GM18526 (cell line): ENCODE data around the gene SLC30A7.

ENCODE experiments used
- POLR2A ChIP-seq: IDR thresholded peaks from 3 replicates; pipeline ENCODE4 v1.6.1; 2011; ENCODE audit not compliant: insufficient read length; ENCODE audit errors: extremely low read depth

SLC30A7 gene

DNA sequence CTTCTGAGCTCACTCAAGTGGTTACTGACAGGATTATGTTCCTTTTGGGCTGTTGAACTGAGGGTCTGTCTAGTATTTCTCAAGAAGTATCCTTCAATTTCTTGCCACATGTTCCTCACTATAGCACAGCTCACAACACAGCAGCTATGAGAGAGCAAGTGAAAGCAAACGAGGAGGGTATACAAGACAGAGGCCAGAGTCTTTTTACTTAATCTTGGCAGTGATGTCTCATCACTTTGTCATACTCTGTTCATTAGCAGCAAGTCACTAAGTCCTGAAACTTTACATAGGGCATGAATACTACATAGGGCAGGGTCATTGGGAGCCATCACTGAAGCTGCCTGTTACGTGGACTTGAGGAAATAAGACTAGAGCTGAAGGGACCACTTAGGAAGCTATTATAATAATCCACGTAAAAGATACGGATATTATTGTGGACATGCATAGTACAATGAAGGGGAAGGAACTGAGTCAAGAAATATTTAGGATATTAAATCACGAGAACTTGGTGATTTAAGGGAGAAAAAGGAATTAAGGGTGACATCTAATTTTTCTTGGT is 63.7 kb downstream of the SLC30A7 start:
- no peak for TF ChIP-seq POLR2A

DNA sequence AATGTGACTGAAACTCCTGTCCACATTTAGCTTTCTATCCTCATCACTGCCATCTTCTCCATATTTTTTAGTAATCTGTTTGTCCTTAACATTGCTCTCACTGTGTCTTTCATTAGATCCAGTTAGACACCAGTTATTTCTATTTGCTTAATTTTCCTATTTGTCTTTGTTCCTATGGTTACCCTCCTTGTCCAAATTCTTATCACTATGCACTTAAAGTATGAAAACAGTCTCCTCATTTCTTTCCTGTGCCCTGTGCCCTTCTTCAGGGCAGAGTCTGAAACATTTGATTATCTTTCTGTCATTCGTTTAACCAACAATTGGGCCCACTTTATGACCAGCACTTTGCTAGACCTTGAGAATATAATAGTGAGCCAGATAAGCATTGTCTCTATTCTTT is 64.2 kb downstream of the SLC30A7 start:
- TF ChIP-seq POLR2A, result no peak

DNA sequence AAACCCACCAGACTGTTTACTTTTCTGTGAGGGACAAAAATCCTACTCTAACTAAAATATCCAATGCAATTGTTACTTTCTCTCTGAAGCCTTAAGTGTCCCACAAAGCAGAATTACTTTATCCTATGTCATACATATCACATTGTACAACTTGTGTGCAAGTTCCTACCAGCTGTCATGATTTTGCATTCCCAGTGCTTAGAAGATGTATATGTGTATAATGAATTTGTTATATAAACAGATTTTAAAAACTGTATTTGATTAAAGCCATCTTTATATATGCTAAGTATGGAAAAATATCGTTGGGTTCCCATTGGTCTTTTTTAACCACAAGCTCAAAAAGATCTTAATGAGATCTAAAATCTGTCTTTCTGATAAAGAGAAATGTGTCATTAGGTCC is 72.7 kb downstream of the SLC30A7 start:
- no peak for TF ChIP-seq POLR2A

DNA sequence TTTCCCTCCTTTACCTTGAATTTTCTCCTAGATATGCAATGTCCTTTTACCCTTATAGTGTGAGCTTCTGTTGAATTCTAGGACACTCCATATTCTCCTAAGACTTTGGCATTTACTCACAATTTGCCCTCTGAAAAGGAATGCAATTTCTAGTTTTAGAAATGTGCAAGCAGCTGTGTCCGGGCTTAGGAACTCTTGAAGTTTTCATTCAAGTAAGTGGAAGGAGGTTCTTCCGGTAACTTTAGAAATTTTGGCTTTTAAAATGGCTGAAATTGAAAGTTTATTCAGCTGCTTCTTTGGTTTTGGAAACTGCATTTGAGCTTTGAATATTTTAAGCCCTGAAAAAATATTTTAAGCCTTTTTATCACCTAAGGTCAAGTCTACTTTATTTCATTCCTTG is 73.4 kb downstream of the SLC30A7 start:
- no peak for TF ChIP-seq POLR2A

DNA sequence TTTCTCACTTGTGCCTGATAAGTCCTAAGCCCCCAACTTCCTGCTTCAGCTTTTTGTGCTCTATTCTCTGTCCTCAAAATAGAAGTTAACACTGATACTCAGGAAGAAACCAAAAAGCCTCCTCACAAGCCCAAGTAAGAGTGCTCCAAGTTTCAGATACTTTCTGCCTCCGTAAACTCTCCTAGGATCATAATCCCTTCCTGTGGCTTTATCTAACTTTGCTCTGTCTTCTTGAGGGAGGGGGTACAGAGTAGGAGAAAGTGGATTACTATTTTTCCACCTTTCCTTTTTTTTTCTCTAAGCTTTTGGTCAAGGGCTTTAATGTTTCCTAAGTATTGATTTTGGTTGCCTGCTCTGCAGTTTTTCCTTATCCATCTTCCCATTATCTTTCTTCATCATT is 75.1 kb downstream of the SLC30A7 start:
- no peak for TF ChIP-seq POLR2A

DNA sequence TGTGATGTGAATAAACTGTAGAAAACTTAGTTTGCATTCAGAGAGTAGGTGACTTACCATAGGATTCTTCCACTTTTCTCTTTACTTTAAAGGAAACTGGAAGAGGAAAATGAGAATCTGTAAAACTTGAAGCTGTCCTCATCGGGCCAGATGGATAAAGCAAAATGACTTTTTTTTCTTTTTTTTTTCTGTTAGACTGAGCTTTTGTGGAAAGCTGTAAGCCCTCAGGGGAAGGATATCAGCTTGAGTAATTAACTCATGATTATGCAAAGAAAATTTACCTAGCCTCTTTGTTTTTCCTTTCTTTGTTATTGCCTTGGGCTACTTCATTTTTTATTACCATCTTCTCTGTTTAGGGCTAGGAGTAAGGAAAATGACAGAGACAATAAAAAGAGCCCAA is 76.3 kb downstream of the SLC30A7 start:
- TF ChIP-seq POLR2A, result no peak

DNA sequence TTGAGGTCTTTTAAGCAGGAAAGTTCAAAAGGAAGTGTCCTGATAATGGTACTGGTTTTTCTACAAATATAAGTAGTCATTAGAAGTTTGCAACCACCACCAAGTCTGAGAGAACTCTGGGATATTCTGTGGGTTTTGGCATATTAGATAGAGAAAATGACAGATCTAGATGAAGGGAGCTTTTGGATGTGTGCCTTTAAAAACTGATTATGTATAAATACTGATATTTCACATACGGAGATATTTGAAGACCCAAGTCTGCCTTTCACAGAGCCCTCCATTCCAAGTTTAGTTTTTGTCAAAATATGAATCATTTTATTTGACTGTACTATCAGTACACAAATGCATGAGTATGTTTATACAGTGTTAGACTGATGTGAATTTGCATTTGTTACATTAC is 81.0 kb downstream of the SLC30A7 start:
- TF ChIP-seq POLR2A, result no peak

DNA sequence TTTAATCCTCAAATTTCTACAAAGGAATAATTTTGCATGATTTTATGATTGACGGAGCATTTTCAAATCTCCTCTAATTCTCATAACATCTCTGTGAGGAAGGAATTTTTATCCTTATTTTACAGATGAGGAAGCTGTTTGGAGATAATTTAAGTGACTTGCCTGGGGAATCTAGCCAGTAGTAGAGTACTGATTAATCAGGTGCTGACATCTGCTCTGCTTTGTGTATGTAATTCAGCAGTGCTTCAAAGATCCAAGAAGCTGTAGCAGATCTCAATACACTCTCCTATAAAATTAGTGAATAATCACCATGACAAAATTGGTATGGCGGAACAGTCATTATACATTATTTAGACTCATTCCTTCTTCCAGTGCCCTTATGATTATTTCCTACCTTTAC is 83.7 kb downstream of the SLC30A7 start:
- TF ChIP-seq POLR2A, result no peak

DNA sequence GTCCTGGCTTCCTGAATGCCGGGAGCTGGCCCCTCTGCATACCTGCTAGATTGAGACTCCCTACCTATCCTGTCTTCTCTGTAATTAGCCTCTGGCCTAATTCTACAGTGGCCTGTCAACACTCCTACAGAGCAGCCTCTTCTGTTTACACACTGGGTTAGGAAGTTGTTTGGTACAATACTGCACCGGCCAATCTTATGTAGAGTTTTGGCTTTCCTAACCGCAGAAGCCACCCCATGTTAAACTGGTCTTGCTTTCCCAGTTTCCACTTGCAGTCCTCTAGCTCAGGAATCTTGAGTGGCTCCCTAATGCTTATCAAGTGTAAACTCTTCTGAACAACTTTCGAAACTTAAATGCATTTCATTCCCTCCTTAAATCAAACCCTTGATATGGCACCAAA is 86.9 kb downstream of the SLC30A7 start:
- TF ChIP-seq POLR2A, result no peak

DNA sequence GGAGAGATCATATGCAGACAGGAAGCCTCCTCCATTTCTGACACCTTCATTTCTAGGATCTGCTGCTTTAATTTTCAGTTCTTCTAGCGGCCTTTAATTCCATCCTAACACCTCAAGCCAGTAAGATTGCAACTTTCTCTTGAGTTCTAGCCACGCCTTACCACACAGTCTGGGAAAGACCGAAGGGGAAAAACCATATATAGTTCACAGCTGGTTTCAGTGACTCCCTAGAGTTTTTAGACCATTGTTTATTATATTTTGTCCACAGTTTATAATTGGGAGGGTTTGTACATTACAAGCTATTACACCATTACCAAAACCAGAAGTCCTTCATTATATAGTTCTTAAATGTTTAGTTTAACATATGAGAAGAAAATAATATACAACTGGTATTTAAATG is 92.2 kb downstream of the SLC30A7 start:
- TF ChIP-seq POLR2A, result no peak

DNA sequence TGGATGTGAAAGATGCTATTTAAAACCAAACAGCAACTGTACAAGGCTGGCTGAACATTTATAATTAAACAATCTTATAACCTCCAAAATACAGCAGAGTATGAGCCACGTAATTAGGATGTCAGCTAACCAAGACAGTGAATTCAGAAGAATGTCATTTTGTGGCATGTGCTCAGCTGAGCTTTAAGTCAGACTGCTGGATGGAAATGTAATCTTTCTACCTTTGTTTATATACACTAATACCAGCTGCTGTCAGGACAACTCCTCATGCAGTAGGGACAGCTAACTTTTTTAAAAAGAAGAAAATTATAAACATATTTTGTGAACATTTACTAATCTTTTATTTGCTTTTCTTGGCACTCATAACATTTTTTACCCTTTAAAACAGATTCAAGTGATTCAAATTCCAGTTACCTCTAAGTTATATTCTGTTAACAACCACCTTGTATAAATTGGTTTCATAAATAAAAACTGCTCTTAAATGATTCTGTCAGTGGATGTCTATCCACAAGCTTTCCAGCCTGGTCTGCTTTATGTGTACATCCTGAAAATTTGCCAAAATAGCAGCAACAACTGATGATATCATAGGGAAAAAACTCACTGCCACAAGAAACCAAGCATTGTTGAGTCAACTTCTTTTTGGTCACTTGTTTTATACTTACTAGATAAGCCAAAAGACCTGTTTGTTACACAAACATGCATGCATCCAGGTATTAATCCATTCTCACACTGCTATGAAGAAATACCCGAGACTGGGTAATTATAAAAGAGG is 93.6 kb downstream of the SLC30A7 start:
- no peak for TF ChIP-seq POLR2A

DNA sequence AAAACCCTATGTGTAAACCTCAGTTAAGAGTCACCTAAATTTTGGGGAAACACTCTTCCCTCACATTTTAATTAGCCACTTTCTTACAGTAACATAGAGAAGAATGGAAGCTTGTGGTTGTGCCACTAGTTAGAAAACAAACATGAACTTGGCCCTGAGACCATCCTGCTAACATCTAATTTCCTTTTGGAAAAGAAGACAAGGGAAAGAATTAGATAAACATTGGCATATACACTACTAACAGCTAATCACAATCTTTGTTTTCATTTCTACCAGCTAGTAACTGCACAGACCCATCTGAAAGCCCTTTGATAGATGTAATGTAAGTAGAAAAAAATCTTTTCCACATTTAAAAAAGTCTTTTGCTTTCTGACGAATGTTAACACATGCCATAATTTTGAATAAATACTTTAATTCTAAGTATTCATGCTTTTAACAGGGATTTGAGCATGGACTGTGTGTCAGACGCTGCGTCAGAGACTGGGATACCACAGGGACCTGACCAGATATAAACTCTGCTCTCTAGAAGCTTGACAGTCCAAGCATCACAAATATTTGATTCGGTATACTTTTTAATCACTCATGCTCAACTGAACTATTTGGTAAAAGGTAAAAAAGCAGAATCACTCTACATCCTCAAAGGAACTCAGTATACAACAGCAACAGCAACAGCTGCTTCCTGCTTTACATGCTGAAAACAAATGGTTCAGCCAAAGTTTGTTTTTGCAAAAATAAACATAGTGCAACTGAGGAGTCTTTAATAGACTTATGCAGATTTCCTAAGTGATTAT is 99.5 kb downstream of the SLC30A7 start:
- no peak for TF ChIP-seq POLR2A

DNA sequence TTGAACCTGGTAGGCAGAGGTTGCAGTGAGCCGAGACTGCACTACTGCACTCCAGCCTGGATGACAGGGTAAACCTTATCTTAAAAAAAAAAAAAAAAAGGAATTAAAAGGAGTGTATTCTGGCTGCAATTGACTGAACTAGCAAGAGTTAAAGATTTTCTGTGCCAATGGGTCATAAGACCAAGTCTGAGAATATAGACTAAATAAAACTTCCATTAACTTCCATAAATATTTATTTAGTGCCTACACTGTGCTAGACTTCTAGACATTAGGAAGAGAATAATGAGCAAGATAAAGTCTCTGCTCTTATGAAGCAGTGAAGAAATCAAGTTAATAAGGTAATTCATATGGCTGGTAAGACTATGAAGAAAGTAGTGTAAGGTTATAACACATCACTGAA is 102.5 kb downstream of the SLC30A7 start:
- TF ChIP-seq POLR2A, result no peak

DNA sequence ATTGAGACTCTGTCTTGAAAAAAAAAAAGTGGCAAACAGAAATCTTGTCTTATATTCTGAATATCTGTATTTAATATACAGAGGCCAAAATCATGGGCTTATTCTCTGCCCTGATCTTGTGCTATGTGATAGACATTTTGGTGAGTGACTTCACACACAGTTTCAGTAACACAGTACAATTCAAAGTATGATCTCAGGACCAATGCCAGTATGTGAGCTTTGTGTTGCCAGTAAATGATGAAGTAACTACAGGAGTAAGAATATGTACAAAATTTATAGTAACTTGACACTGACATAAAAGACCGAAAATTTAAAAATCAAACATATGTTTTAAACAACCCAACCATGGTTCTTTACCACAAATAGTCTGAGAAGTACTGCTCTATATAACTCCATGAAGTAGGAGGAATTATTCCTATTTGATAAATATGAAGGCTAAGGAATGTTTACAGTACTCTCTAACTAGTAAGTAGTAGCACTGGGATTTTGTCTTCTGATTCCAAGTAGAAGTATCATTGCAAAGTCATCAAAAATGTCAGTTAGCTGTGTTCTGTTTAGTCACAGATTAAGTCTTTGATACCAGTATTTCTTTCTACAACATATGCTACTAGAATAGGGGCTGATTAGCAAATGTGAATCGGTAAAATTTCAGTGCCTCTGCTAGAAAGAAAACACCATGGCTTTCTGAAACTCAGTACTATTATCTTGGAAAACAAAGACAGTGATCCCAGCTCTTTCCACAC is 104.4 kb downstream of the SLC30A7 start:
- no peak for TF ChIP-seq POLR2A

DNA sequence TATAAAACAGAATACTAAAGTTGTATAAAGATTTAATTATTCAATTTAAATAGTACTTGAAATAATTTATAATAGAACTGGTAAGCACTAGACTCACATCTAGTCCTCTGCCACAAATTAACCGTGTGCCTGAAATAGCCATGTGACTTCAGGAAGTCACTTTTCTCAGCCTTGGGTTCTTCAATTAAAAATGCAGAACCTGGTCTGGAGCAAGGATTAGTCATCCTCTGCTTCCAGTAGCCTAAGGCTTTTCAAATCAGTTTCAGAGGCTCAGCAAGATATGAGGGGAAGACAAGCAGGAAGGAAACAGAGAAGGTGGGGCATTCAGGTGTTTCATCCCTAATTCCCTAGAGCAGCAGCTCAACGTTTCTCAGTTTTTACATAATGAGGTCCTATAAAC is 106.7 kb downstream of the SLC30A7 start:
- TF ChIP-seq POLR2A, result no peak

DNA sequence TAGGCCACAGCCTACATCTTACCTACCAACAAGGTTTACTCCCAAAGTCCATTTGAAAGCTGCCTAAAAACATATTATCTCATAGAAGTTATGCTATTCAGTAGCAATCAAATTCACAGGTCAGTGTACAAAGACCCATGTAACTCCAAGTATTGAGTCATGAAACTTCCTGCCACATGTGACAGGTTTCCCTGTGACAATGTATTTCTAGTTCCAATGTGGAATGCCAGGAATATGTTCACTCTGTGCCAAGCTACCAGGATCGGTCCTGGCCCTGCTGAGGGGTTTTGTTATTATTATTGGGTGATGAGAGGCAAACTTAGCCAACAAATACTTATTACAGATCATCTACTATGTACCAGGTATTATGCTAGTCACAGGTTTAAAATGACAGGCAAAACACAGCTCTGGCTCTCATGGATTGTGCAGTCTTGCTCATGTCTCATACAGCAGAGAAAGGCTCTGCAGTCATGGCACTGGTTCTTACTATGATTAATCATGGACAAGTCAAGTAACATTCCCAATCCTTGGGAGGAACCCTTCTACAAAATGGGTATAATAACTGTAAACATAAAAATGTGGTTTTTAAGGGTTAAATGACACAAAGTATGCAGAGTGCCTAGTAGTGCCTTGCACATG is 107.2 kb downstream of the SLC30A7 start:
- TF ChIP-seq POLR2A, result no peak

DNA sequence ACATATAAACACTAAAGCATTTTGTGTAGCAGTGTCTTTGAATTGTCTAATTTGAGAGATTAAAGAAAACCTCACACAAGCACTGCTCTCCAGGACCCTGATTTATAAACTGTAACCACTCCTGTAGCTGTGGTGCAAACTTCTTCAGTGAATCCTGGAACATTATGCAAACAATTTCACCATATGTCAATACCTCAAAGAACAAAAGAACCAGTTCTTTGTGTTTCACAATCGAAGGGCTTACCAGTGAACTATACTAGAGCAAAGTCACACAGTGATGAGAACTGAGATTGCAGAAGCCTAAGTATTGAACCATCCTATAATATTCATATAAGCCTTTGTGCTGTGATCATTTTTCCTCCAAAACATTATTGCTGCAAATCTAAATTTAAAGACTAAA is 108.2 kb downstream of the SLC30A7 start:
- TF ChIP-seq POLR2A, result no peak
